Skin of body (tissue), 2 donors: ENCODE results near the gene SLC43A2. TPM values are rescaled to one million over a fixed set of nuclear protein-coding genes. Genes with fewer than 3 reads are reported as not detected.
"Not testable (repeated sequence)": the region's sequence is repeated elsewhere in the genome, so short reads cannot be mapped to it uniquely, and the experiment has no call there.

Experiments used
- DNase-seq: peaks from one replicate; lab custom pipeline; 2025; lab: John Stamatoyannopoulos, UW
- total RNA-seq: library from RNA; depleted of rRNA; stranded (reverse); fragments of >200 nt; gene quantifications from one replicate; pipeline ENCODE4 v1.2.3, GENCODE V29; 2014

SLC43A2 gene
- total RNA-seq, result 8.1 TPM

- DNase-seq, result peak; percentile 40
Measured at GRCh38 chr17:1627982-1628855, at the start of gene SLC43A2. TSS of gene SLC43A2 (minus strand) at chr17:1628834. CDS start at chr17:1627874, 960 bp downstream.

GRCh38 chr17:1676401-1676800 is 47.8 kb upstream of the SLC43A2 start:
- DNase-seq, result no peak

GRCh38 chr17:1673041-1673785 is 44.6 kb upstream of the SLC43A2 start:
- DNase-seq, result no peak

- not testable (repeated sequence) for DNase-seq
Measured at GRCh38 chr17:1663934-1664333, 35.3 kb upstream of the SLC43A2 start.

- no peak for DNase-seq
Measured at GRCh38 chr17:1661045-1661444, 32.4 kb upstream of the SLC43A2 start.

GRCh38 chr17:1658100-1658499 is 29.5 kb upstream of the SLC43A2 start:
- DNase-seq, result no peak

GRCh38 chr17:1653735-1654134 is 25.1 kb upstream of the SLC43A2 start:
- no peak for DNase-seq

- not testable (repeated sequence) for DNase-seq
Measured at GRCh38 chr17:1652794-1653193, 24.2 kb upstream of the SLC43A2 start.

GRCh38 chr17:1651559-1651844 is 22.9 kb upstream of the SLC43A2 start:
- no peak for DNase-seq

- no peak for DNase-seq
Measured at GRCh38 chr17:1650731-1651558, 22.3 kb upstream of the SLC43A2 start.

GRCh38 chr17:1649844-1650501 is 21.3 kb upstream of the SLC43A2 start, which contains the start of gene RILP:
TSS of gene RILP (minus strand) at chr17:1649866. CDS start at chr17:1649804, 62 bp downstream.
- peak; percentile 14 for DNase-seq

- peak; percentile 91 for DNase-seq
Measured at GRCh38 chr17:1648963-1649843, 20.6 kb upstream of the SLC43A2 start.

GRCh38 chr17:1648173-1648962 is 19.7 kb upstream of the SLC43A2 start:
- DNase-seq, result no peak

- DNase-seq, result no peak
Measured at GRCh38 chr17:1647802-1648171, 19.2 kb upstream of the SLC43A2 start.

- no peak for DNase-seq
Measured at GRCh38 chr17:1646199-1646875, 17.7 kb upstream of the SLC43A2 start.

- DNase-seq, result no peak
Measured at GRCh38 chr17:1645207-1646171, 16.9 kb upstream of the SLC43A2 start, which contains the start of gene SCARF1. TSS of gene SCARF1 (minus strand) at chr17:1645732. CDS start at chr17:1645697, 35 bp downstream.

GRCh38 chr17:1644493-1645206 is 16.0 kb upstream of the SLC43A2 start:
- DNase-seq, result no peak
